ENCODE results near the gene C1RL. TPM values are rescaled to one million over a fixed set of nuclear protein-coding genes. Genes with fewer than 3 reads are reported as not detected.
A peak's percentile ranks its signal among the peaks of the same experiment; 100 is the strongest.

Gene C1RL
- total and polyA plus RNA-seq, 2 of the 4 experiments (the other 2 are of a cell fraction) = 9.1 to 12.3 TPM

GRCh38 chr12:7130701-7131501, 21.9 kb upstream of the C1RL start:
- ChIA-PET POLR2A (ENCODE audit: unreplicated experiment) (no interaction called here), CTCF (no interaction called here)
- intact Hi-C loops (cut with micrococcal nuclease) = no loop called here
- Histone ChIP-seq H3K4ac (ENCODE audit: low read depth, low read length) (no peak overlapping the region), H2BK5ac (ENCODE audit: low read depth, low read length, poor library complexity, severe bottlenecking) (no peak overlapping the region), H3K27me3 (ENCODE audit: control insufficient read depth, insufficient read depth, low read length) (no peaks in the 10 kb centered on the region), H2AK5ac (ENCODE audit: low read depth, low read length) (peak overlapping the region; percentile 36), H4K5ac (ENCODE audit: low read depth, low read length) (no peak overlapping the region), H3K18ac (ENCODE audit: low read depth, low read length) (no peak overlapping the region), H3K9me3 (ENCODE audit: control insufficient read depth, insufficient read depth, low read length) (no peaks in the 10 kb centered on the region), H4K20me1 (ENCODE audit: insufficient read depth, low read length) (no peaks in the 10 kb centered on the region), H3K9me1 (ENCODE audit: insufficient read depth, low read length) (peaks cover 12% of the 10 kb centered on the region; the same call in 1 of the 2 replicates), H3K14ac (replicated peaks; ENCODE audit: low read depth, low read length) (no peak overlapping the region; the same call in 1 of the 2 replicates), H3K4me3 (ENCODE audit: insufficient read depth, low read depth, low read length) (peak overlapping the region; percentile 81), H3K27ac (ENCODE audit: insufficient read depth, low read length) (peak overlapping the region; percentile 28; the same call in 1 of the 2 replicates), H3K4me2 (ENCODE audit: low read depth, low read length) (peak overlapping the region; percentile 98), H2AFZ (replicated peaks; ENCODE audit: low read length, poor library complexity) (peak overlapping the region; percentile 98), H2AK9ac (replicated peaks; ENCODE audit: low read depth, low read length, poor library complexity) (peak overlapping the region; percentile 87), H3K23ac (ENCODE audit: low read depth, low read length) (peak overlapping the region; percentile 61; the same call in 1 of the 2 replicates), H3K79me1 (ENCODE audit: low read depth in 1 of 2, low read length in 2 of 2) (0 out of 4 replicates have a peak, but pooled peaks cover 0 to 6% of the 10 kb centered on the region in 2 experiments), H2BK20ac (ENCODE audit: low read depth, low read length) (no peak overlapping the region), H2BK120ac (ENCODE audit: low read depth, low read length) (no peak overlapping the region), H3K36me3 (ENCODE audit: control insufficient read depth, insufficient read depth, low read length) (peaks cover 23% of the 10 kb centered on the region), H3K9ac (ENCODE audit: low read depth, low read length) (peak overlapping the region; percentile 91), H3K56ac (ENCODE audit: extremely low read depth, insufficient read depth, low read length) (no peak overlapping the region), H4K8ac (ENCODE audit: low read depth in 2 of 2, low read length in 2 of 2) (peak overlapping the region; percentile 2 to 36; a peak in 2 of 4 replicates), H2BK15ac (ENCODE audit: low read depth, low read length) (no peak overlapping the region), H3K4me1 (ENCODE audit: control insufficient read depth, insufficient read depth, low read length) (peaks cover 6% of the 10 kb centered on the region; the same call in 1 of the 2 replicates), H4K91ac (ENCODE audit: insufficient read depth, low read depth, low read length) (no peak overlapping the region; the same call in 1 of the 2 replicates)
- no peak for TF ChIP-seq RCOR1 (IDR thresholded peaks at IDR 0.05; ENCODE audit: insufficient replicate concordance, low read length)
- peak; percentile 76; the same call in 1 of the 2 replicates for TF ChIP-seq MAZ (IDR thresholded peaks at IDR 0.05; ENCODE audit: borderline replicate concordance, low read depth, low read length)
- WGBS, 2 experiments (ENCODE audit: extremely low coverage in 2 of 2, insufficient read length in 1 of 2) = 7 to 100% methylated on average over 1 to 16 of the region's 32 CpGs
- dilution Hi-C loops (cut with HindIII; ENCODE audit: low sequenced_read_pairs, unreplicated experiment) = no loop called here
- no TSS peak for BruUV-seq (replicated peaks)
- DNase-seq = peak; percentile 52
- in situ Hi-C loops (cut with MboI; ENCODE audit: low sequenced_read_pairs) = no loop called here
- ATAC-seq (ENCODE audit: low read depth) = peak; percentile 65

Data from IMR-90 (cell line).